ENCODE results near the gene FAM50B.

Gene FAM50B, protein sequence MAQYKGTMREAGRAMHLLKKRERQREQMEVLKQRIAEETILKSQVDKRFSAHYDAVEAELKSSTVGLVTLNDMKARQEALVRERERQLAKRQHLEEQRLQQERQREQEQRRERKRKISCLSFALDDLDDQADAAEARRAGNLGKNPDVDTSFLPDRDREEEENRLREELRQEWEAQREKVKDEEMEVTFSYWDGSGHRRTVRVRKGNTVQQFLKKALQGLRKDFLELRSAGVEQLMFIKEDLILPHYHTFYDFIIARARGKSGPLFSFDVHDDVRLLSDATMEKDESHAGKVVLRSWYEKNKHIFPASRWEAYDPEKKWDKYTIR

DNA sequence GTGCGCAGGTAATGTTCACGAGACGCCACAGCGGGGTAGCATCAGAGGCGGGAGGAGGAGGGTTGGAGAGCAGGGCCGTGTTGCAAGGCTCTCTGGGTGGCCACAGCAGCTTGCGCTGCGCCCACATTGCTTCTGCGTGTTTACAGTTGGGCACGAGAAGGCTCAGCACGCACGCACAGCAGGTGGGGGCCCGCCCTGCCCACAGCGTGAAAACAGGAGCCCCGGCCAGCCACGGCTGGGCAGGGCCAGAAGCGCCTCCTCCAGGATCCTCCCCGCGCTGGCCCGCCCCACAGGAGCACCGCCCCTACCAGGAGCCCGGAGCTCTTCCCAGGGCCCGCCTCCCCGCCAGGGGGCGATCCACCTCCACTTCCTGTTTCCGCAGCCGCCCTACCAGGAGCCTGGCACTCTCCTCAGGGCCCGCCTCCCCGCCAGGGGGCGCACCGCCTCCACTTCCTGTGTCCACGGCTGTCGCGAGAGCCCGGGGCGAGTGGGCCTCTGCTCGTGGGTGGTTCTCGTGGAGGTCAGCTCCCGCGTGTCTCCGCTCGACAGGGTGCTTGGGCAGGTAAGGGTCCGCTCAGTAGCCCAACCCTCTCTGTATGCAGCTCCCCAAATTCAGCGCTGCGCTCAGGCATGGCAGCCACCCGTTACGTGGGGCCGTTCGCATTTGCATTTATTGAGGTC, at the start of gene FAM50B:
Gene FAM50B (plus strand): TSS at position 449 of the 681 bp plus-strand sequence. CDS start 439 bp downstream, outside the sequence.
- DNase-seq (ENCODE audit: low spot score) = peak; percentile 96

- DNase-seq (ENCODE audit: low spot score) = no peak
These were observed 49.5 kb upstream of the FAM50B start for GRCh38 chr6:3799719-3800118.

DNA sequence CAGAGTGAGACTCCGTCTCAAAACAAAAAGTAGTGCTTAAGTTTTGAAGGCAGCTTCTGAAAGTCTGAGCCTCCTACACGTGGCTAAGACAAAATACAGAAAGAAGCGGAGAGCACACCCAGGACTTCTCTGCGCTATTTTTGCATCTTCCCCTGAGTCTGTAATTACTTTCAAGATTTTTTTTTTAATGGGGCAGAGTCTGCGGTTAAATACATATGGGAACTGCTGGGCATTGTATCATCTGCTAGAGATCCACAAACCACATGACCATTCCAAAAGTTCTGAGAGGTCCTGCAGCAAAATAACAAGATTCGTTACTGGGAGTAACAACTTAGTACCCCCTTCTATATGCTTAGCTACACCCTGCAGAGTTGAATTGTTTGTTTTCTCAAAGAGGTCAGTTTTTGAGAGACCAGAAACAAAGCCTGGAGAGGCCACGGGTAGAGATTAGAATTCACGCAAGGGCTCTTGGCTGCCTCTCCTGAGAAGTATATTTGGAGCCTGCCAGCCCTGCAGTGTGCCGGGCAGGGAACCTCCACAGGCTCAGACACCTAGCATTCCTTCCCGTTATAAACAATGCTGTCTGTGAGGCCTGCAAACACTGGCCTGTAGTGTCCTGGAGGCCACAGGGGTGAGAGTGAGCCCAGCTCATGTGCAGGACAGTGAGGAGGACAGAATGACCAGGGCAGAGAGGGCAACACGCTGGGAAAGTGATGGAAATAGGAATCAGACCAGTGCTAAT, 48.2 kb upstream of the FAM50B start:
- peak; percentile 20 for DNase-seq (ENCODE audit: low spot score)

DNA sequence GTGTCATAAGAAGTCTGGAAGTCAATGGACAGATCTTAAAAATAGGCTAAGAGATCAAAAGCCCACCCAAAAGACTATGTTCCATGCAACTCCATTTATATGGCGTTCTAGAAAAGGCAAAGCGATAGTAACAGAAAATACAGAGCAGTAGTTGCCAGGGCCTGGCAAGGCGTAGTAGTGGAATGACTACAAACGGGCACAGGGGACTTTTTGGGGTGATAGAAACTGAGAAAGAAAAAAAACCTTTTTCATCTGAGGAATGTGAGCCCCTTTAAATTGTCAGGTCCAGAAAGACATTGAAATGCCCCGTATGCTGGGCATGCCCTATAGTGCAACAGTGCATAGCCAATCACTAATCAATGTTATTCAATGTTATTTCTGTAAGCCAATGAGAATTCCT, 47.2 kb upstream of the FAM50B start:
- no peak for DNase-seq (ENCODE audit: low spot score)

- no peak for DNase-seq (ENCODE audit: low spot score)
These were observed 45.3 kb upstream of the FAM50B start for GRCh38 chr6:3803627-3804468.

GRCh38 chr6:3804964-3805363, 44.2 kb upstream of the FAM50B start:
- no peak for DNase-seq (ENCODE audit: low spot score)

- DNase-seq (ENCODE audit: low spot score) = no peak
These were observed 43.6 kb upstream of the FAM50B start for GRCh38 chr6:3805448-3806123.

GRCh38 chr6:3806169-3806922, 42.8 kb upstream of the FAM50B start:
- DNase-seq (ENCODE audit: low spot score) = no peak

DNA sequence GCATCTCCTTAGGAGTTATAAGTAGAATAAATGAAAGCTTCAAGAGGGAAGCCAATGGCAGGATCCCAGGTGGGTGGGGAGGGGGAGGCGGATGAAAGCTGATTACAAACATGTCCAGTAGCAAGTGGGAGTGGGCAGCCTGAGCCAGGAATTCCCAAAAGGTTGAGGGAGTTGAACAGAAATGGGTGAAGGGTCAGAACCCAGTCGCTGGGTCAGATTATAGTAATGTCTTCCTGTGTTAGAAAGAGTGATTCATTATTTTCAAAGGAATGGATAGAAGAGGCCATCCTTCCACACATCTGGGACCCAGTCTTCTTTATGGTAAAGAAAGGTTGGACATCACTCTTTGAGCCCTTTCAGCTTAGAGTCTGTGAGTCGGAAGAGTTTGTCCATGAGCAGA, 41.0 kb upstream of the FAM50B start:
- no peak for DNase-seq (ENCODE audit: low spot score)

DNA sequence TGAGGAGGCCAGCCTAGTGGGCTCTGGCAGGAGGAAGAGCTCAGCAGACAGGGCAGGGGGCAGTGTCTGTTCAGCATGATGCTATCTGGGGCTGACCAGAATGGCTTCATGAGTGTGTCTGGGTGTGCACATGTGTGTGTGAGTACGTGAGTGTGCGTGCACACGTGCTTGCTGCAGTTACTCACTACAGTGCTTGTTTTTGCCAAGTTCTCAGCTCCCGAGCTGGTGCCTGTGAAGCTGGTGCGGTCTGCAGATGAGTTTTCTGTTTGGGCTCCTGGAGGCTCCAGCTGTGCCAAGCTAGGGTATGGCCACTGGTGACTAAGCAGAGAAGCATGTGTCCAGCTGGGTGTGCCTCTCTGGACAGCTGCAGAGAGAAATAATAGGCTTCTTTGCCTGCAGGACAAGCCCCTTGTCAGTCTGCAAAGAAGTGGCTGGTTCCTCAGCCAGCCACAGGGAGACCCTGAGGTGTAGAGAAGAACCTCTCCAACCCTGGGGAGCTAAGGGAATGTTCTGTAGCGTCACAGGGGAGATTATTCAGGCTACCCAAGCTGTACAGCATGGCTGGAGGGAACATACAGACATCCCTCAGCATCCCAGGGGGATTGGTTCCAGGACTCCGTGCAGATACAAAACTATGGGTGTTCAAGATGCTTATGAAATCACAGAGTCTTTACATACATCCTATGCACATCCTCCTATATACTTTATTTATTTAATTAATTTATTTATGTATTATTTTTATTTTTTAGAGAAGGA, 40.2 kb upstream of the FAM50B start:
- DNase-seq (ENCODE audit: low spot score) = peak; percentile 64

DNA sequence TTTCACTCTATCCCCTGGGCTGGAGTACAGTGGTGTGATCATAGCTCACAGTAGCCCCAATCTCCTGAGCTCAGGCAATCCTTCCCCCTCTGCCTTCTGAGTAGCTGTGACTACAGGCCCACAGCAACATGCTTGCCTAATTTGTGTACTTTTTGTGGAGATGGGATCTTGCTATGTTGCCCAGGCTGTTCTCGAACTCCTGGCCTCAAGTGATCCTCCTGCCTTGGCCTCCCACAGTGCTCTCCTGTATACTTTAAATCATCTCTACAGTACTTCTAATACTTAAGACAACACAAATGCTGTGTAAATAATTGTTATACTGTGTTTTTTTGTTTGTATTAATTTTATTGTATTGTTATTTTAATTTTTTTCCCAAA, 39.7 kb upstream of the FAM50B start:
- DNase-seq (ENCODE audit: low spot score) = no peak

GRCh38 chr6:3809982-3810381, 39.2 kb upstream of the FAM50B start:
- no peak for DNase-seq (ENCODE audit: low spot score)

DNA sequence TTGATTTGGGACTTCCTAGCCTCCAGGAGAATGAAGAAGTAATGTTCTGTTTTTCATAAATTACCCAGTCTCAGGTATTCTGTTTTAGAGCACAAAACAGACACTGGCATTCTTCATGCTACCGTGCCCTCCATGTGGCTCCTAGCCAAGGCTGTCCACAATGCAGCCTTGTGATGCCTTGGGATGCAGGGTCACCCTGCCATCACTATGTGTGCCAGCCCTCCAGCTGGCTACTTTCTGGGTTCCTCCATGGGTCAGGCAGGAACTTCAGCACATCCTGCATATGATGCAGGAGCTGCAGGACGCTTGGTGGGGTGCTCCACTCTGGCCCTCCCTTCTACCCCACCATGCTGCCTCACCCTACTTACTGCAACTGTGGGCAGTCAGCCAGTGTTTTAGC, 38.0 kb upstream of the FAM50B start:
- DNase-seq (ENCODE audit: low spot score) = no peak

GRCh38 chr6:3812596-3812995, 36.6 kb upstream of the FAM50B start:
- DNase-seq (ENCODE audit: low spot score) = no peak

- DNase-seq (ENCODE audit: low spot score) = no peak
These were observed 35.9 kb upstream of the FAM50B start for GRCh38 chr6:3813150-3813780.

DNA sequence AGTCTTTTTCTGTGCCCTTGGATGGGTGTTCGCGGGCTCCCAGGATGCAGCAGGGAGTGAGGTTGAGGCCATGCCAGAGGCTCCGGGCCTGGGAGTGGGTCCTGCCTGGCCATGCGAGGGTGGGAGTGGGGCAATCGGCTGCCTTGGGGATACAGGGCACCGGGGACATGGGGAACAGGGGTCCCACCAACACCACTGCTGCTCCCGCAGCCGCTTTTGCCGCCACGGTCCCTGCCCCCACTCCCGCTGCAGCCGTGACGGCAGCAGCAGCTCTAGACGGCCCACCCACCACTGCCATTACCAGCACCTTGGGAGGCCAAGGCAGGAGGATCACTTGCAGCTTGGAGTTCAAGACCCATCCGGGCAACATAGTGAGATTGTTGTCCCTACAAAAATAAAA, 35.3 kb upstream of the FAM50B start:
- no peak for DNase-seq (ENCODE audit: low spot score)

GRCh38 chr6:3814539-3814938, 34.6 kb upstream of the FAM50B start:
- DNase-seq (ENCODE audit: low spot score) = no peak

GRCh38 chr6:3816251-3816650, 32.9 kb upstream of the FAM50B start:
- no peak for DNase-seq (ENCODE audit: low spot score)
